Fibroblast of the conjunctiva (primary cell): ENCODE data around the gene XRCC4.

ENCODE experiments used
- DNase-seq: peaks from one replicate; pipeline ENCODE4 v3.0.0-alpha.2; 2010; ENCODE audit warnings: low read depth

XRCC4 gene

GRCh38 chr5:83277154-83277553, 199.8 kb downstream of the XRCC4 start:
- no peak for DNase-seq

GRCh38 chr5:83277953-83278352, 200.6 kb downstream of the XRCC4 start:
- no peak for DNase-seq

GRCh38 chr5:83281176-83281575, 203.8 kb downstream of the XRCC4 start:
- no peak for DNase-seq

- peak; percentile 32 for DNase-seq
Observed at GRCh38 chr5:83281658-83282057, 204.3 kb downstream of the XRCC4 start.

GRCh38 chr5:83283761-83284160, 206.4 kb downstream of the XRCC4 start:
- no peak for DNase-seq

GRCh38 chr5:83285661-83286398, 208.5 kb downstream of the XRCC4 start:
- no peak for DNase-seq

GRCh38 chr5:83294246-83294645, 216.9 kb downstream of the XRCC4 start:
- DNase-seq: no peak

GRCh38 chr5:83299353-83299752, 222.0 kb downstream of the XRCC4 start:
- DNase-seq: no peak

GRCh38 chr5:83306572-83307241, 229.4 kb downstream of the XRCC4 start:
- DNase-seq: peak; percentile 85

GRCh38 chr5:83312663-83313062, 235.3 kb downstream of the XRCC4 start:
- DNase-seq: no peak

- no peak for DNase-seq
Observed at GRCh38 chr5:83313436-83313835, 236.1 kb downstream of the XRCC4 start.

GRCh38 chr5:83321483-83322055, 244.2 kb downstream of the XRCC4 start:
- DNase-seq: no peak

GRCh38 chr5:83322273-83322924, 245.1 kb downstream of the XRCC4 start:
- DNase-seq: no peak

GRCh38 chr5:83323557-83324180, 246.3 kb downstream of the XRCC4 start:
- DNase-seq: no peak

- peak; percentile 42 for DNase-seq
Observed at GRCh38 chr5:83331842-83332241, 254.5 kb downstream of the XRCC4 start.

GRCh38 chr5:83337453-83338035, 260.2 kb downstream of the XRCC4 start:
- DNase-seq: no peak

GRCh38 chr5:83340511-83340918, 263.2 kb downstream of the XRCC4 start:
- peak; percentile 27 for DNase-seq

- DNase-seq: no peak
Observed at GRCh38 chr5:83341815-83342334, 264.5 kb downstream of the XRCC4 start.

- no peak for DNase-seq
Observed at GRCh38 chr5:83342465-83342864, 265.1 kb downstream of the XRCC4 start.

- DNase-seq: no peak
Observed at GRCh38 chr5:83343299-83343698, 266.0 kb downstream of the XRCC4 start.

GRCh38 chr5:83345423-83345822, 268.1 kb downstream of the XRCC4 start:
- no peak for DNase-seq
